GM12865 (cell line): ENCODE data around the gene KRT20.

ENCODE experiments used
- DNase-seq: peaks from one replicate; pipeline ENCODE4 v3.0.0; 2010; ENCODE audit warnings: low read depth
- H3K4me3 ChIP-seq: 2 replicates; pipeline ENCODE4 v1.5.1; 2011; ENCODE audit warnings: mild to moderate bottlenecking, low read depth, low read length, control low read depth
- TF ChIP-seq, protein P1 (sequence below): IDR thresholded peaks from 2 replicates; pipeline ENCODE4 v1.5.1; 2011; ENCODE audit warnings: low read length, control low read depth, low read depth, inconsistent platforms; ENCODE audit not compliant: insufficient read depth; ENCODE audit errors: missing control alignments

Gene KRT20

DNA sequence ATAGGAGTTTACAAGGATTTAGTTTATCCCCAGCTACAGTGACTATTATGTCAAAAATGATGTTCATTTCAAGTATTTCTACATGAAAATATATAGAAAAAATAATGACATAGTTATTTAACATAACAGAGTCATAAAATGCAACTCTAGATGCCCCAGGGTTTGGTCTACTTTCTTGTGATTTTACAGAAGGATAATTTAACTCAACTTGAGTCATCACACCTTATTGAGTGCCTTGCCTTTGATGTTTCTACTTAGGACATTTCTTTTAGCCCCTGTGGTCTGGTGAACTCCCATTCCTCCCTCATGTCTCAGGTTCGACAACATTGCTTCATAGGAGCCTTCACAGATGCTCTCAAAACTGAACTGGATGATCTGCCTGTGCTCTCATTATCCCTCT is 2.0 kb downstream of the KRT20 start:
- no peak for DNase-seq
- TF ChIP-seq, protein P1, sequence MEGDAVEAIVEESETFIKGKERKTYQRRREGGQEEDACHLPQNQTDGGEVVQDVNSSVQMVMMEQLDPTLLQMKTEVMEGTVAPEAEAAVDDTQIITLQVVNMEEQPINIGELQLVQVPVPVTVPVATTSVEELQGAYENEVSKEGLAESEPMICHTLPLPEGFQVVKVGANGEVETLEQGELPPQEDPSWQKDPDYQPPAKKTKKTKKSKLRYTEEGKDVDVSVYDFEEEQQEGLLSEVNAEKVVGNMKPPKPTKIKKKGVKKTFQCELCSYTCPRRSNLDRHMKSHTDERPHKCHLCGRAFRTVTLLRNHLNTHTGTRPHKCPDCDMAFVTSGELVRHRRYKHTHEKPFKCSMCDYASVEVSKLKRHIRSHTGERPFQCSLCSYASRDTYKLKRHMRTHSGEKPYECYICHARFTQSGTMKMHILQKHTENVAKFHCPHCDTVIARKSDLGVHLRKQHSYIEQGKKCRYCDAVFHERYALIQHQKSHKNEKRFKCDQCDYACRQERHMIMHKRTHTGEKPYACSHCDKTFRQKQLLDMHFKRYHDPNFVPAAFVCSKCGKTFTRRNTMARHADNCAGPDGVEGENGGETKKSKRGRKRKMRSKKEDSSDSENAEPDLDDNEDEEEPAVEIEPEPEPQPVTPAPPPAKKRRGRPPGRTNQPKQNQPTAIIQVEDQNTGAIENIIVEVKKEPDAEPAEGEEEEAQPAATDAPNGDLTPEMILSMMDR, result no peak
- no peak overlapping the region for H3K4me3 ChIP-seq

DNA sequence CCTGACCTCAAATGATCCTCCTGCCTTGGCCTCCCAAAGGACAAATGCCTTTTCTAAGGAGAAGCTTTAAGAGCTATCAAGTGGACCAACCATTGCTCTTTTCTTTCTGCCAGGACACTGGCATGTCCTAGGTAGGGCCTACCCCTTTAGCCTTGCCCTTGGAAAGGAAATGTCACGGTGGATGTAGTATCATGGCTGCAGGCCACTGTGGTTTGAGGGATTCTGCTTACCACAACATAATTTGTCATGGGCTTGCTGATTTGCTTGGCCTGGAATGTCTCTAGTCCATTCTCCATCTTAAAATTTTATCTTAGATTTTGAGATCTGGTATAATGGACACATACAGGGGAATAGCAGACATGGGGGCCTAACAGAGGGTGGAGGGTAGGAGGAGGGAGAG is 6.0 kb downstream of the KRT20 start:
- DNase-seq, result no peak
- TF ChIP-seq, protein P1, result no peak
- H3K4me3 ChIP-seq, result no peak overlapping the region

DNA sequence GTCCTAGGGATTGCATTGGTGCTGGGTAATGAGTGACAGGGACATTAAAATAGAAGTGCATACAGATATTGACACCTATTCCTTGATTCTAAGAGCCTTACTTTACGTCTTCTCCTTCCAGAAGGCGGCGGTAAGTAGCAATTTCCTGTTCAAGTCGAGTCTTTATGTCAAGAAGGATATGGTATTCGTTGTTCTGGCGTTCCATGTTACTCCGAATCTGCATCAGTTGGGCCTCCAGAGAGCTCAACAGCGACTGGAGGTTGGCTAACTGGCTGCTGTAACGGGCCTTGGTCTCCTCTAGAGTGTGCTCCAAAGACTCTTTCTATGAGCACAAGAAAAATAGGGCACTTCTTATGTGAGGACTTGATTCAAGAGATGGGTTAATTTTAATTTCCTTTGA is 7.0 kb downstream of the KRT20 start:
- DNase-seq, result no peak
- no peak overlapping the region for H3K4me3 ChIP-seq
- TF ChIP-seq, protein P1, result no peak

DNA sequence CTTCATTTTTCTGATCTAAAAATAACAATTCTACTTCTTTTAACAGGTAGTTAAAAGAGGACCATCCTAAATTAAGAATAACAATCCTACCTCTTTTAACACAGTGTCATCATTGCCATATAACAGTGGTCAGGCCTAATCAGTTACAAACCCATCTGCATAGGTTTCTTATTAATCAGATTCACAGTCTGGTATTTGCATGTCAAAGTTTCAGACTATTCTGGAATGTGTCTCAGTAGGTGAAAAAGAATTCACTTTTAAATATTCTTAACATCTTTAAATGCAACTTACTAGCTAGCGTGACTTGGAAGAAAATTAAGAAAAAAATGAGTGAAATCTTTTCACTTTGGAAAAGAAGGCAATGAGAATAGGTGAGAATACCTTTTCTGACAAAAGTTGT is 11.2 kb downstream of the KRT20 start:
- no peak overlapping the region for H3K4me3 ChIP-seq
- TF ChIP-seq, protein P1, result no peak

DNA sequence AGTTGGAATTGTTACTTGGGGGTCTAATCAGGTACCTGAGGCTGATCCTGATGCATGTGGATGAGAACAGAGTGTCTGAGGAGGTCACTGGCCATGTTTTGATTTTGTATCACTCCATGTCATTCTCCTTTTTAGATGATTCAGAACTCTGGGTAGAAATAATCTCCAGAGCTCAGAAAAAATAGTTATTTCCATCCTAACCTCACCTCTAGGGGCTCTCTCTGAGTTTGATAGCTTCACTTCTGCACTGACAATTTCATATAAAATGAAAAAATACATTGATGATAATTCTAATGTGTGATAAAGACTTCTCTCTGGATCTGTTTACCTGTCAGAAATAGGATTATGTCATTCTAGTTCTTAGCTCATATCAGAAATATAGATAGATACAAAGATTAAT is 11.8 kb downstream of the KRT20 start:
- no peak for DNase-seq
- TF ChIP-seq, protein P1, result no peak
- H3K4me3 ChIP-seq, result no peak overlapping the region

More for the DNA sequence above, 11.2 kb downstream of the KRT20 start:
- DNase-seq, result no peak

DNA sequence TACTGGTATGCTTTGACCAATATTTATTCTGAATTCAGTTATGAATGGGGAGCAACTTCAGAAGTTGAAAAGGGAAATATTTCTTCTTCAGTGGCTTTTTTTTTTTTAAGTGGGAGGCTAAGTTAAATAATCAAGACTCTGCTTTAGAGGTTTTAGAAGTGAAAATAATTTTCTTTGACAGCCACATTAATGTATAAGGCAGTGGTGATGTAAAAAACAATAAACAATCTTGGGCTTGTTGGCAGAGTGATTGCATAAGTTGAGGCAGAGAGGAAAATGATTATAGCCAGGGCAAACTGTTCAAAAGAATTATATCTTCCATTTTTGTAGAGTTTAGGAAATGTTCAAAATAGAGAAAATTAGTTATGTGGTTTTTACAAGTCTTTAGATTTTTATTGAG is 12.6 kb downstream of the KRT20 start:
- TF ChIP-seq, protein P1, result no peak
- H3K4me3 ChIP-seq, result no peak overlapping the region
- no peak for DNase-seq

DNA sequence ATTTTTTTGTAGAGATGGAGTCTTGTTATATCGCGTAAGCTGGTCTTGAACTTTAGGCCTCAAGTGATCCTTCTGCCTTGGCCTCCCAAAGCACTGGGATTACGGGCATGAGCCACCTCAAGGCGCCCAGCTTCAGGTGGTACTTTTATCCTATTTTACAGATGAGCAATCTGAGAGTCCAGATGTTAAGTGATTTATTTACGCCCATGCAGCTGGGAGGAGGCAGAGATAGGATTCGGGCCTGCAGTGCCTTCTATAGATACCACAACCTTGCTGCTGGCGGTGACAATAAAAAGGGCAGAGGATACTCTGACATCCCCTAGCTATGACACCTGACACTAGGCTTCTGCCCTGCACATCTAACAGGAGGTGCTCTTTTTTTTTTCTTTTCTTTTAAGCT is 13.7 kb downstream of the KRT20 start:
- TF ChIP-seq, protein P1, result no peak
- H3K4me3 ChIP-seq, result no peak overlapping the region
- DNase-seq, result no peak
